IMR-90 (cell line): ENCODE results near the gene EPN3. TPM values are rescaled to one million over a fixed set of nuclear protein-coding genes. Genes with fewer than 3 reads are reported as not detected.

ENCODE experiments used
- ATAC-seq: fragments of 200-7000 bp; cut with Tn5 transposase; 2 replicates; pipeline ENCODE4 v1.9.1; 2020; ENCODE audit warnings: low read depth, mild to moderate bottlenecking, moderate library complexity
- BruUV-seq: library from RNA; stranded (reverse); fragments of 400-500 nt; replicated peaks from 2 replicates; lab custom pipeline; 2021; lab: Mats Ljungman, UMichigan
- CTCF ChIA-PET: fragments of 300-600 bp; formaldehyde crosslinking; extraction: SDS; loops from one replicate; lab custom pipeline; 2021; ENCODE audit warnings: antibody characterized with exemption; lab: Yijun Ruan, JAX
- POLR2A ChIA-PET: fragments of 300-600 bp; sonication (Branson Sonifier 250); formaldehyde crosslinking; loops from one replicate; lab custom pipeline; 2022; ENCODE audit warnings: antibody characterized with exemption; ENCODE audit not compliant: unreplicated experiment; lab: Charles Lee
- DNase-seq: peaks from one replicate; pipeline ENCODE4 v3.0.0; 2013
- H2AFZ ChIP-seq: replicated peaks from 2 replicates; pipeline ENCODE3; 2013; ENCODE audit warnings: low read length, mild to moderate bottlenecking; ENCODE audit not compliant: poor library complexity
- H2AK5ac ChIP-seq: 2 replicates; pipeline ENCODE4 v1.6.1; 2013; ENCODE audit warnings: low read depth, low read length, inconsistent platforms
- H2AK9ac ChIP-seq: replicated peaks from 2 replicates; pipeline ENCODE3; 2013; ENCODE audit warnings: mild to moderate bottlenecking, low read depth, low read length, moderate library complexity; ENCODE audit not compliant: poor library complexity
- H2BK120ac ChIP-seq: 2 replicates; pipeline ENCODE4 v1.6.1; 2013; ENCODE audit warnings: low read depth, low read length, inconsistent platforms
- H2BK15ac ChIP-seq: 3 replicates; pipeline ENCODE4 v1.6.1; 2013; ENCODE audit warnings: low read depth, low read length, inconsistent platforms
- H2BK20ac ChIP-seq: 2 replicates; pipeline ENCODE4 v1.6.1; 2013; ENCODE audit warnings: low read depth, mild to moderate bottlenecking, inconsistent platforms, low read length, moderate library complexity
- H2BK5ac ChIP-seq: 2 replicates; pipeline ENCODE4 v1.6.1; 2013; ENCODE audit warnings: mild to moderate bottlenecking, low read depth, low read length, inconsistent platforms; ENCODE audit not compliant: poor library complexity, severe bottlenecking
- H3K14ac ChIP-seq: replicated peaks from 2 replicates; pipeline ENCODE4 v1.6.1; 2013; ENCODE audit warnings: low read depth, low read length, inconsistent platforms
- H3K18ac ChIP-seq: 2 replicates; pipeline ENCODE4 v1.6.1; 2013; ENCODE audit warnings: low read depth, low read length, control low read depth
- H3K23ac ChIP-seq: 2 replicates; pipeline ENCODE4 v1.6.1; 2013; ENCODE audit warnings: low read depth, low read length, inconsistent platforms
- H3K27ac ChIP-seq: 2 replicates; pipeline ENCODE4 v1.5.1; 2013; ENCODE audit warnings: mild to moderate bottlenecking, control low read depth, low read length; ENCODE audit not compliant: insufficient read depth
- H3K27me3 ChIP-seq: 2 replicates; pipeline ENCODE4 v1.6.1; 2013; ENCODE audit warnings: low read length; ENCODE audit not compliant: control insufficient read depth, insufficient read depth
- H3K36me3 ChIP-seq: 2 replicates; pipeline ENCODE4 v1.6.1; 2013; ENCODE audit warnings: low read length, mixed read lengths; ENCODE audit not compliant: control insufficient read depth, insufficient read depth
- H3K4ac ChIP-seq: 2 replicates; pipeline ENCODE4 v1.6.1; 2013; ENCODE audit warnings: low read depth, low read length, inconsistent platforms
- H3K4me1 ChIP-seq: 2 replicates; pipeline ENCODE4 v1.6.1; 2013; ENCODE audit warnings: low read length, mixed read lengths; ENCODE audit not compliant: control insufficient read depth, insufficient read depth
- H3K4me2 ChIP-seq: 2 replicates; pipeline ENCODE4 v1.6.1; 2013; ENCODE audit warnings: low read depth, mild to moderate bottlenecking, control low read depth, low read length, moderate library complexity
- H3K4me3 ChIP-seq: 2 replicates; pipeline ENCODE4 v1.5.1; 2013; ENCODE audit warnings: low read depth, mild to moderate bottlenecking, control low read depth, low read length, moderate library complexity; ENCODE audit not compliant: insufficient read depth
- H3K56ac ChIP-seq: 2 replicates; pipeline ENCODE4 v1.6.1; 2013; ENCODE audit warnings: low read length, inconsistent platforms; ENCODE audit not compliant: insufficient read depth; ENCODE audit errors: extremely low read depth
- H3K79me1 ChIP-seq, 2 experiments: 2 replicates each; pipeline ENCODE4 v1.6.1; 2013; ENCODE audit warnings: low read length in 2 of 2, inconsistent platforms in 1 of 2, low read depth in 1 of 2
- H3K9ac ChIP-seq: 2 replicates; pipeline ENCODE4 v1.6.1; 2013; ENCODE audit warnings: low read depth, low read length, control low read depth
- H3K9me1 ChIP-seq: 2 replicates; pipeline ENCODE4 v1.6.1; 2013; ENCODE audit warnings: low read length, inconsistent platforms; ENCODE audit not compliant: insufficient read depth
- H3K9me3 ChIP-seq: 2 replicates; pipeline ENCODE4 v1.6.1; 2013; ENCODE audit warnings: low read length; ENCODE audit not compliant: control insufficient read depth, insufficient read depth
- H4K20me1 ChIP-seq: 2 replicates; pipeline ENCODE4 v1.6.1; 2013; ENCODE audit warnings: low read length, inconsistent platforms; ENCODE audit not compliant: insufficient read depth
- H4K5ac ChIP-seq: 2 replicates; pipeline ENCODE4 v1.6.1; 2013; ENCODE audit warnings: mild to moderate bottlenecking, low read depth, low read length, control low read depth
- H4K8ac ChIP-seq, 2 experiments: 2 replicates each; pipeline ENCODE4 v1.6.1; 2013; ENCODE audit warnings: low read depth in 2 of 2, low read length in 2 of 2, control low read depth in 1 of 2, inconsistent platforms in 1 of 2
- H4K91ac ChIP-seq: 2 replicates; pipeline ENCODE4 v1.6.1; 2013; ENCODE audit warnings: low read depth, low read length, inconsistent platforms; ENCODE audit not compliant: insufficient read depth
- CEBPB ChIP-seq: IDR thresholded peaks from 2 replicates; pipeline ENCODE4 v1.6.1; 2012; ENCODE audit warnings: low read depth, low read length, improper control_type of control experiment
- CHD1 ChIP-seq: IDR thresholded peaks from 2 replicates; pipeline ENCODE4 v1.6.1; 2012; ENCODE audit warnings: low read depth, low read length, improper control_type of control experiment
- CTCF ChIP-seq: conservative IDR thresholded peaks from 2 replicates; pipeline ENCODE4 v1.5.1; 2012; ENCODE audit warnings: mild to moderate bottlenecking, low read depth, low read length, improper control_type of control experiment
- ELK1 ChIP-seq: fragments of 150-350 bp; IDR thresholded peaks from 2 replicates; pipeline ENCODE4 v1.6.1; 2016; ENCODE audit warnings: low read depth, mild to moderate bottlenecking, low read length, moderate library complexity, borderline replicate concordance
- MAZ ChIP-seq: IDR thresholded peaks from 2 replicates; pipeline ENCODE4 v1.6.1; 2012; ENCODE audit warnings: low read depth, mild to moderate bottlenecking, low read length, improper control_type of control experiment, moderate library complexity, borderline replicate concordance
- MXI1 ChIP-seq: IDR thresholded peaks from 2 replicates; pipeline ENCODE4 v1.6.1; 2012; ENCODE audit warnings: low read depth, mild to moderate bottlenecking, low read length, moderate library complexity, borderline replicate concordance
- RAD21 ChIP-seq: IDR thresholded peaks from 2 replicates; pipeline ENCODE4 v1.6.1; 2012; ENCODE audit warnings: low read length, improper control_type of control experiment
- USF2 ChIP-seq: fragments of 150-350 bp; IDR thresholded peaks from 2 replicates; pipeline ENCODE4 v1.6.1; 2017; ENCODE audit warnings: mild to moderate bottlenecking, antibody characterized with exemption, low read length, low read depth
- WGBS, 2 experiments: methylation state at CpG; one replicate each; pipeline versions ENCODE4 v1.1.5 to v1.1.7; 2013; ENCODE audit warnings: missing lambda C conversion rate in 2 of 2; ENCODE audit not compliant: insufficient read length in 1 of 2; ENCODE audit errors: extremely low coverage in 2 of 2; 5-methylcytosine and 5-hydroxymethylcytosine counted together
- dilution Hi-C: fragments of 300-500 bp; cut with HindIII; formaldehyde crosslinking; loops from one replicate; pipeline ENCODE4 v1.14.3; 2018; ENCODE audit warnings: low sequenced_read_pairs; ENCODE audit not compliant: unreplicated experiment
- in situ Hi-C: fragments of 300-500 bp; cut with MboI; formaldehyde crosslinking; loops from 3 replicates; pipeline ENCODE4 v1.14.3; 2019; ENCODE audit warnings: low sequenced_read_pairs, inconsistent platforms, mixed read lengths
- intact Hi-C: fragments of 100-400 bp; cut with micrococcal nuclease; formaldehyde crosslinking; loops from 2 replicates; pipeline ENCODE4 v1.10.0; 2022
- polyA plus RNA-seq, 3 experiments: library from polyadenylated mRNA; depleted of rRNA; stranded (reverse); fragments of >200 nt; gene quantifications; 2 replicates each; pipeline ENCODE4 v1.2.3, GENCODE V29; 2012; ENCODE audit warnings: low replicate concordance in 1 of 3
- total RNA-seq: library from RNA; depleted of rRNA; stranded (reverse); fragments of >200 nt; gene quantifications from 2 replicates; pipeline ENCODE4 v1.2.3, GENCODE V29; 2012

Gene EPN3
- total and polyA plus RNA-seq, 2 of the 4 experiments (the other 2 are of a cell fraction): 0.09 TPM; not detected in 1

- 50% methylated on average over 2 of the region's 13 CpGs; no CpG with 5 or more reads in 1 of the 2 experiments for WGBS, 2 experiments
- Histone ChIP-seq H3K4me2 (no peak overlapping the region), H3K9me1 (no peaks in the 10 kb centered on the region), H3K14ac (no peak overlapping the region), H2BK20ac (no peak overlapping the region), H3K18ac (no peak overlapping the region), H3K9ac (no peak overlapping the region), H4K5ac (no peak overlapping the region), H2BK120ac (no peak overlapping the region), H2BK15ac (no peak overlapping the region), H2AK5ac (no peak overlapping the region), H2AFZ (no peak overlapping the region), H4K20me1 (no peaks in the 10 kb centered on the region), H3K23ac (no peak overlapping the region), H4K91ac (no peak overlapping the region), H3K4me1 (peaks cover 2% of the 10 kb centered on the region), H2BK5ac (no peak overlapping the region), H3K27ac (no peak overlapping the region), H3K27me3 (peaks cover 12% of the 10 kb centered on the region), H3K79me1 (no peaks in the 10 kb centered on the region), H3K56ac (no peak overlapping the region), H4K8ac (no peak overlapping the region), H3K36me3 (no peaks in the 10 kb centered on the region), H3K9me3 (no peaks in the 10 kb centered on the region), H3K4ac (no peak overlapping the region), H3K4me3 (no peak overlapping the region), H2AK9ac (no peak overlapping the region)
- no TSS peak for BruUV-seq
- TF ChIP-seq MXI1 (no peak), ELK1 (no peak), MAZ (no peak), RAD21 (no peak), CTCF (no peak), USF2 (no peak), CHD1 (no peak), CEBPB (no peak)
- dilution Hi-C loops: no loop called here
- in situ Hi-C loops: no loop called here
- ChIA-PET CTCF (no interaction called here), POLR2A (no interaction called here)
- no peak for ATAC-seq
- DNase-seq: no peak
- intact Hi-C loops: no loop called here
Measured at GRCh38 chr17:50518384-50519023, 14.0 kb upstream of the EPN3 start.
